ENCODE measurements around the gene GTPBP4. TPM values are rescaled to one million over a fixed set of nuclear protein-coding genes. Genes with fewer than 3 reads are reported as not detected.
A peak's percentile ranks its signal among the peaks of the same experiment; 100 is the strongest.

The GTPBP4 gene
- polyA plus RNA-seq, 1 donor: 41.4 TPM

DNA sequence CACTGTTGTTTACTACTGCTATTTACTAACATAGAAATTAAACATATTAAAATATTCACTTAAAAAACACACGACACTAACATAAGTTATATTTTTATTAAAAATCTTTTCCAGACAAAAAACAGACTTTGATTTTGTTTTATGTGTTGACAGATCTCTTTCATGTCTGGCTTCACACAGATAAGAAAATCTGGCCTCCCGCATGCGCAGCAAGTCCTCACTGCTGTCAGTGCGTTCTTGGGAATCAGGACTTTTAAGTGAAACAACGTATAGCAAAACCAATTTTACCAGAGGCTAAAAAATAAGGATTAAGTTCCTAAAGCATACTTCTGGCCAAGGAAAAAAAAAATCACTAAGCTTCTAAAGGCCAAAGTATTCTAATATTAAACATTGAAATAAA is 61.9 kb downstream of the GTPBP4 start:
- H3K27me3 ChIP-seq (ENCODE audit: control insufficient read depth, insufficient read depth, low read length): no peaks in the 10 kb centered on the region
- peak overlapping the region; percentile 84 for H3K4me3 ChIP-seq (ENCODE audit: low read length)
- no peaks in the 10 kb centered on the region for H3K9me3 ChIP-seq (ENCODE audit: control insufficient read depth, low read depth, low read length)
- peaks cover 13% of the 10 kb centered on the region for H3K4me1 ChIP-seq (ENCODE audit: control insufficient read depth, insufficient read depth, low read length)
- H3K36me3 ChIP-seq (ENCODE audit: control insufficient read depth, insufficient read depth, low read length): peaks cover 22% of the 10 kb centered on the region
- DNase-seq: peak; percentile 26 to 41
- peak overlapping the region; percentile 90 for H3K27ac ChIP-seq (ENCODE audit: low read length)
- WGBS (ENCODE audit: insufficient coverage, low lambda C conversion rate): 8% methylated on average over 1 of the region's 5 CpGs

DNA sequence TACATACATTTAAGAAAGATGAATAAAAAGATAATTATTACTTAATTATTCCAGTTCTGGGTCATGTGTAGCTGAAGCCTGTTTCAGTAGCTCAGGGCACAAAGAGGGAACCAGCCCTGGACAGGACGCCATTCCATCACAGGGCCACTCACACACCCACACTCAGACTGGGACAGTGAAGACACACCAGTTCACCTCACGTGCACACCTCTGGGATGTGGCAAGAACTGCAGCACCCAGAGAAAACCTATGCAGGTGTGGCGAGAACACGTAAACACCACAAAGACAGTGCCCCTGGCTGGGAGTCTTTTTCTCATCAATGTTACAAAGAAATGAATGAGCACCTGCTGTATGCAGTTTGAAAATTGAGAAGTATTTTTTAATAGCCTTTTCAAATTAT is 62.3 kb downstream of the GTPBP4 start:
- DNase-seq: peak; percentile 48 to 67
- Histone ChIP-seq H3K4me1 (ENCODE audit: control insufficient read depth, insufficient read depth, low read length) (peaks cover 13% of the 10 kb centered on the region), H3K36me3 (ENCODE audit: control insufficient read depth, insufficient read depth, low read length) (peaks cover 22% of the 10 kb centered on the region), H3K4me3 (ENCODE audit: low read length) (no peak overlapping the region), H3K9me3 (ENCODE audit: control insufficient read depth, low read depth, low read length) (no peaks in the 10 kb centered on the region), H3K27me3 (ENCODE audit: control insufficient read depth, insufficient read depth, low read length) (no peaks in the 10 kb centered on the region), H3K27ac (ENCODE audit: low read length) (peak overlapping the region; percentile 90)
- 20% methylated on average over 1 of the region's 4 CpGs for WGBS (ENCODE audit: insufficient coverage, low lambda C conversion rate)

DNA sequence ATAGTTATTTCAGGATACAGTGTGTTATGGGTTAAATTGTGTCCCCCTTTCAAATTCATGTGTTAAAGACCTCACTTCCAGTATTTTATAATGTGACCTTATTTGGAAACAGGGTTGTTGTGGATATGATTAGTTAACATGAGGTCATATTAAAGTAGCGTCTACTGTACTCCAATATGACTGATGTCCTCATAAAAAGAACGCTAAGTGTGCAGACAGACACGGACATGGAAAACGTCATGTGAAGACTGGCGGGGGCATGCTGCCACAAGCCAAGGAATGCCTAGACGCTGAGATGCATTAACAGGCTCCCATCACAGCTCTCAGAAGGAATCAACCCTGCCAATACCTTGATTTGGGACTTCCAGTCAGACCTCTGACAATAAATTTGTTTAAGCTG is 66.5 kb downstream of the GTPBP4 start:
- Histone ChIP-seq H3K27ac (ENCODE audit: low read length) (no peak overlapping the region), H3K36me3 (ENCODE audit: control insufficient read depth, insufficient read depth, low read length) (peaks cover 22% of the 10 kb centered on the region), H3K27me3 (ENCODE audit: control insufficient read depth, insufficient read depth, low read length) (no peaks in the 10 kb centered on the region), H3K4me1 (ENCODE audit: control insufficient read depth, insufficient read depth, low read length) (peaks cover 17% of the 10 kb centered on the region), H3K9me3 (ENCODE audit: control insufficient read depth, low read depth, low read length) (no peaks in the 10 kb centered on the region), H3K4me3 (ENCODE audit: low read length) (no peak overlapping the region)
- no CpG with 5 or more reads among the region's 6 CpGs for WGBS (ENCODE audit: insufficient coverage, low lambda C conversion rate)
- DNase-seq: no peak

DNA sequence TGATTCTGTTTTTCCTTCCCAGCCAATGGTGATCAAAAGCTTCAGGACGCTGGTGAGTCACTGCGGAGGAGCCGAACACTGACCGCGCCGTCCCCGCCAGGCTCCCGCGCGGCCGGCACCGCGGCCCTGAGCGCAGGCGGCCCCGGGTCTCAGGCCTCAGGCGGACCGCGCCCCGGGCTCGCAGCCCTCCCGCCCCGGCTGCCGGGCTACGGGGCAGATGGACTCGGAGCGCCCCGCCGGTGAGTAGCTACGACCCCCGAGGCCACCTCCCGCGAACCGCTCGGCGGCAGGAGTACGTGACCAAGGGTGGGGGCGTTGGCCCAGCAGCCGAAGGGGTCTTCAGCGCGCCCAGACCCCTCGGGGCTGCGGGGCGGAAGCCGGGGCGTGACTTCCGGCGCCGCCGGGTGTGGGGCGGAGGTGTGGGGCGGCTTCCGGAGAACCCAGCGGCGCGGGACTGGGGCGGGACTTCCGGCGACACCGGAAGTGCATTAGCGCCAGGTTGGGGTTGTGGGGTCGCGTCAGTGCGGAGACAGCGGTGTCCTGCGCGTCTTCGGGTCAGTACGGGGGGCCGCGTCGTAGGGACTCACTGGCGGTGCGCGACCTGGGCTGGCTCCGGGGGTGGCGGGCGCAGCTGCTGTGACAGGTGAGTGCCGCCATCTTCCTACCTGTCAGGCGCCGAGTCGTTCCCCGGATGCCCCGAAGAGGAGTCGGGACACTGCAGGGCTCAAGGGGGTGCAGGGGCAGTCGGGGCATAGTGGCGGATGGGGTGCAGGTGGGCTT is 68.3 kb downstream of the GTPBP4 start, which contains the start of gene WDR37:
Gene WDR37 (plus strand): TSS at position 60 of the 780 bp plus-strand sequence. CDS start 15,771 bp downstream, outside the sequence.
- H3K27me3 ChIP-seq (ENCODE audit: control insufficient read depth, insufficient read depth, low read length): no peaks in the 10 kb centered on the region
- H3K36me3 ChIP-seq (ENCODE audit: control insufficient read depth, insufficient read depth, low read length): peaks cover 20% of the 10 kb centered on the region
- no peaks in the 10 kb centered on the region for H3K9me3 ChIP-seq (ENCODE audit: control insufficient read depth, low read depth, low read length)
- peak; percentile 77 to 90 for DNase-seq
- H3K4me1 ChIP-seq (ENCODE audit: control insufficient read depth, insufficient read depth, low read length): peaks cover 13% of the 10 kb centered on the region
- H3K4me3 ChIP-seq (ENCODE audit: low read length): peak within 1 kb of the TSS; percentile 98
- no CpG with 5 or more reads among the region's 87 CpGs for WGBS (ENCODE audit: insufficient coverage, low lambda C conversion rate)
- peak within 1 kb of the TSS; percentile 95 for H3K27ac ChIP-seq (ENCODE audit: low read length)

DNA sequence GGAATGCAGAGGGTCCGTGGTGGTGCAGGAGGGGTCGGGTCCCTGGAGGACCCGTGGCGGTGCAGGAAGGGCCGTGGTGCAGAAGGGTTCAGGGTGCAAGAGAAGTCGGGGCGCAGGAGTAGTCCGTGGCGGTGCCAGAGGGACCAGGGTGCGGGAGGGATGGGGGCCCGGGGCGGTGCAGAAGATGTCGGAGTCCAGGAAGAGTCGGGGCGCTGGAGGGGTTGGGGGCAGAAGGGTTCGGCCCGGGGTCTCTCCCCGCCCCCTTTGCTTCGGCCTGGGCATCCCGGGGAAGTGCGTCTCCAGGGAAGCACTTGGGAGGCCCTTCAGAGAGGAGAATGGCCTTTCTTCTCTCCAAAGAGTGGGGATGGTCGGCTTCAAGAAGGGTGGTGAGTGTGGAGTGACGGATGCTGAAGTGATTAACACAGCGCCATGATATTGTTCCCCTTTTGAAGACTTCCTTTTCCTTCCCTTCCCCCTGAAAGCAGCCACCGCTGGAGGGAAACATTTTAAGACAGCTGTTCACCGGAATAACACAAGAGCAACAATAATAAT is 68.9 kb downstream of the GTPBP4 start:
- Histone ChIP-seq H3K36me3 (ENCODE audit: control insufficient read depth, insufficient read depth, low read length) (peaks cover 15% of the 10 kb centered on the region), H3K4me3 (ENCODE audit: low read length) (peak overlapping the region; percentile 98), H3K4me1 (ENCODE audit: control insufficient read depth, insufficient read depth, low read length) (peaks cover 12% of the 10 kb centered on the region), H3K27ac (ENCODE audit: low read length) (peak overlapping the region; percentile 95), H3K27me3 (ENCODE audit: control insufficient read depth, insufficient read depth, low read length) (no peaks in the 10 kb centered on the region), H3K9me3 (ENCODE audit: control insufficient read depth, low read depth, low read length) (no peaks in the 10 kb centered on the region)
- DNase-seq: peak in 1 of 2 donors; percentile 14
- no CpG with 5 or more reads among the region's 26 CpGs for WGBS (ENCODE audit: insufficient coverage, low lambda C conversion rate)

DNA sequence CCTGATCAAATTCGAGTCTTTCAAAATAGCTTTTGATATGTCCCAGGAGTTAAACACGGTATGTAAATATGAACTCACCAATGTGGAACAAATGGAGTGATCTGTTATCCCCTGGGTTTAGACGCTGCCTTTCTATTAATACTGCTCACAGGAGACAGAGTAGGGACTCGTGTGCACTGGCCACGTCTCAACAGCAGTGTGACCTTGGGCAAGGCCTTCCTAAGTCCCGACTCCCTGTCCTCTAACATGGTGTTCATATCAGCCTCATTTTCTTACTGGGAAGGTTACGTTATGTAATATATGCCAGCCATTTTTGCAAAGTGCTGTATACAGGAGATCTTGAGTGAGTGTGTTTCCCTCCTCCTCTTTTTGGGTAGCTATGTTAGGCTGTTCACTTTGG is 69.8 kb downstream of the GTPBP4 start:
- DNase-seq: no peak
- Histone ChIP-seq H3K4me3 (ENCODE audit: low read length) (no peak overlapping the region), H3K4me1 (ENCODE audit: control insufficient read depth, insufficient read depth, low read length) (peaks cover 12% of the 10 kb centered on the region), H3K36me3 (ENCODE audit: control insufficient read depth, insufficient read depth, low read length) (peaks cover 9% of the 10 kb centered on the region), H3K27me3 (ENCODE audit: control insufficient read depth, insufficient read depth, low read length) (no peaks in the 10 kb centered on the region), H3K27ac (ENCODE audit: low read length) (no peak overlapping the region), H3K9me3 (ENCODE audit: control insufficient read depth, low read depth, low read length) (no peaks in the 10 kb centered on the region)
- 70% methylated on average over 2 of the region's 7 CpGs for WGBS (ENCODE audit: insufficient coverage, low lambda C conversion rate)

DNA sequence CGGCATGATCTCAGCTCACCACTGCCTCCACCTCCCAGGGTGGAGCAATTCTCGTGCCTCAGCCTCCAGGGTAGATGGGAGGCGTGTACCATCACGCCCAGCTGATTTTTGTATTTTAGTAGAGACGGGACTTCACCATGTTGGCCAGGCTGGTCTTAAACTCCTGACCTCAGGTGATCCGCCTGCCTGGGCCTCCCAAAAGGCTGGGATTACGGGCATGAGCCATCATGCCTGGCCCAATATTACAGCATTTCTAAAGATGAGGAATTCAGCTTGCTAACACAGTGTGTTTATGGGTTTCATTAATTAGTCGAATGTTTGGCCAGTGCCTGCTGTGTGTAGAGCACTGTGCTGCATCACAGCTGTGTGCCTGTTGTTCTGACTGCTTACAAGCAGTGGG is 71.7 kb downstream of the GTPBP4 start:
- no peaks in the 10 kb centered on the region for H3K27me3 ChIP-seq (ENCODE audit: control insufficient read depth, insufficient read depth, low read length)
- DNase-seq: no peak
- no CpG with 5 or more reads among the region's 8 CpGs for WGBS (ENCODE audit: insufficient coverage, low lambda C conversion rate)
- no peak overlapping the region for H3K4me3 ChIP-seq (ENCODE audit: low read length)
- peaks cover 9% of the 10 kb centered on the region for H3K4me1 ChIP-seq (ENCODE audit: control insufficient read depth, insufficient read depth, low read length)
- H3K9me3 ChIP-seq (ENCODE audit: control insufficient read depth, low read depth, low read length): no peaks in the 10 kb centered on the region
- no peak overlapping the region for H3K27ac ChIP-seq (ENCODE audit: low read length)
- H3K36me3 ChIP-seq (ENCODE audit: control insufficient read depth, insufficient read depth, low read length): peaks cover 7% of the 10 kb centered on the region

DNA sequence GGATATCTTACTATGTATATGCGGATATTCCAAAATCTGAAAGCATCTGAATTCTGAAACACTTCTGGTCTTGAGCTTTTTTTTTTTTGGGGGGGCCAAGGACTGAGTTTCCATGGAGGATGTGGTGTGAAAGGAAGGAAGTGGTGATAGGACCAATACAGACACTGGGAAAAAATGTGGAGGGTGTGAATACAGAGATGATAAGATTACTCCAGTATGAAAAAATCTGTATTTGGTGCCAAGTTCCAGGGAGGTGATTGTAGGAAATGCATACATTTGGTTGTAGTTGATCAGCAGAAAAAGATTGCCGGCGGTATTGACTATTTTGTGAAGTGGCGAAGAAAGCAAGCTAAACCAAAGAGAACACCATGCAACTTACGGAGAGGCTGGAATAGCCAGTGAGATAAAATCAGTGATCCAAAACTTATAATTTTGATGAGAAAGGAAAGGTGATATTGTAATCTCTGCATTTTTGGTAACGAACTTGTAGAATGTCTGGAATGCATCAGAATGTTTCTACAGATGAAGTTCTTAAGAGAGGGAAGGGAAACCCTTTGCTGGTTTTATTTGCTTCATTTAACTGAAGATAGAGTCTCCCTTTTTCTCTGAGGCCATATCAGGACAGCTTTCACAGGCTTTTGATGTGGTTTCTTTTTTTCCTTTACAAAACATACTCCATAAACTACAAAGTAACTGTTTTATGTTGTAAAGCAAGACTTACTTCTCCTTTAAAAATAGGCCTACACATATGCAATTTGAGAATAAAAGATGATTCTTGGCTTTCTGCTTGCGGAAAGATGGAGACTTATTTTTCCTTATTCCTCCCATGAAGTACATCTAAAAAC is 73.9 kb downstream of the GTPBP4 start:
- no peaks in the 10 kb centered on the region for H3K27me3 ChIP-seq (ENCODE audit: control insufficient read depth, insufficient read depth, low read length)
- H3K36me3 ChIP-seq (ENCODE audit: control insufficient read depth, insufficient read depth, low read length): peaks cover 7% of the 10 kb centered on the region
- peaks cover 8% of the 10 kb centered on the region for H3K4me1 ChIP-seq (ENCODE audit: control insufficient read depth, insufficient read depth, low read length)
- H3K9me3 ChIP-seq (ENCODE audit: control insufficient read depth, low read depth, low read length): no peaks in the 10 kb centered on the region
- no peak overlapping the region for H3K4me3 ChIP-seq (ENCODE audit: low read length)
- 100% methylated on average over 3 of the region's 7 CpGs for WGBS (ENCODE audit: insufficient coverage, low lambda C conversion rate)
- no peak for DNase-seq
- no peak overlapping the region for H3K27ac ChIP-seq (ENCODE audit: low read length)

DNA sequence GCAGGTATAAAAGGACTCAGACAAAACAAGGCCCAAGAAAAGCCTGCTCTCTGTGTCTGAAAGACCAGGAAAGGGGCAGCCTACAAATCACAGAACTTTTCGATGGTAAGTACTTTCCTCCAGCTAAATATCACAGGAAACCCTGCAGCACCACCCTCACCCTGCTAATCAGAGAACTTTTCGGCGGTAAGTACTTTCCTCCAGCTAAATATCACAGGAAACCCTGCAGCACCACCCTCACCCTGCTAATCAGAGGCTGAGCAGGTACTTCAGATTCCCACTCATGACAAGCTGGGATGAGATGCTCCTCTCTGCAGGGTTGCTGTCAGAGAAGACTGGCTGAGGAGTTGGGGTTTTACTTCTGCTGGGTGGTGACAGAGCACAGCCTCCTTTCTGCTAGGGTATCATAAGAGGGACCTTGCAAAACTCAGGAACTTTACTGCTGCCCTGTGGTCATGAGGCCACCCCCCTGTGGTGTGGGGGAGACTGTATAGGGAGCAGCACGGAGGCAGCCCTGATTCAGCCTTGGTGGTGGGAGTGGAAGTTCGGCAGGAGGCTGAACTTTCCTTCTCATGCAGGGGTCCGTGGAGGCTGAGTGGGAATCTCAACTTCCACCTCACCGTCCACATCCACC is 75.1 kb downstream of the GTPBP4 start:
- no peaks in the 10 kb centered on the region for H3K9me3 ChIP-seq (ENCODE audit: control insufficient read depth, low read depth, low read length)
- DNase-seq: no peak
- H3K36me3 ChIP-seq (ENCODE audit: control insufficient read depth, insufficient read depth, low read length): peaks cover 7% of the 10 kb centered on the region
- H3K4me1 ChIP-seq (ENCODE audit: control insufficient read depth, insufficient read depth, low read length): no peaks in the 10 kb centered on the region
- H3K27ac ChIP-seq (ENCODE audit: low read length): no peak overlapping the region
- 80% methylated on average over 1 of the region's 7 CpGs for WGBS (ENCODE audit: insufficient coverage, low lambda C conversion rate)
- no peak overlapping the region for H3K4me3 ChIP-seq (ENCODE audit: low read length)
- H3K27me3 ChIP-seq (ENCODE audit: control insufficient read depth, insufficient read depth, low read length): no peaks in the 10 kb centered on the region

DNA sequence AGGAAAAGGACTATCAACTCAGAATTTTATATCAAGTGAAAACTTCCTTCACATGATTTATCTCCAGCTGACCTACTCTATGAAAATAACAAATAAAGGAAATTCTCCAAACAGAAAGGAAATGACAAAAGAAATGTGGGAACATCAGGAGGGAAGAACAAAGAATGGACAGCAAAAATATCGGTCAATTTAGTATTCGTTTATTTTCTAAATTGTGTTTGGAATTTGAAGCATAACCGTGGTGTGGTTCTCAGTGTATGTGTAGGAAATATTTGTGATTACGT is 76.7 kb downstream of the GTPBP4 start:
- Histone ChIP-seq H3K9me3 (ENCODE audit: control insufficient read depth, low read depth, low read length) (no peaks in the 10 kb centered on the region), H3K27ac (ENCODE audit: low read length) (no peak overlapping the region), H3K36me3 (ENCODE audit: control insufficient read depth, insufficient read depth, low read length) (peaks cover 7% of the 10 kb centered on the region), H3K27me3 (ENCODE audit: control insufficient read depth, insufficient read depth, low read length) (no peaks in the 10 kb centered on the region), H3K4me1 (ENCODE audit: control insufficient read depth, insufficient read depth, low read length) (no peaks in the 10 kb centered on the region), H3K4me3 (ENCODE audit: low read length) (no peak overlapping the region)
- no peak for DNase-seq
- 100% methylated on average over 3 of the region's 4 CpGs for whole genome bisulfite sequencing (ENCODE audit: insufficient coverage, low lambda C conversion rate)
